Left cardiac atrium (tissue), 4 donors: ENCODE results near the gene SLC35F4. TPM values are rescaled to one million over a fixed set of nuclear protein-coding genes. Genes with fewer than 3 reads are reported as not detected.
"Not testable (repeated sequence)": the region's sequence is repeated elsewhere in the genome, so short reads cannot be mapped to it uniquely, and the experiment has no call there.

ENCODE experiments used
- ATAC-seq, 2 donors: fragments of 200-7000 bp; cut with Tn5 transposase; one replicate each; pipeline ENCODE4 v1.9.1; 2020; ENCODE audit warnings: mild to moderate bottlenecking in 2 of 2, moderate library complexity in 2 of 2
- DNase-seq: peaks from one replicate; pipeline ENCODE4 v3.0.0-alpha.2; 2020
- intact Hi-C, 2 donors: fragments of 100-400 bp; cut with DNase I; formaldehyde crosslinking; loops; one replicate each; pipeline versions ENCODE4 v1.14.1 to v1.15.1; 2022 to 2023
- total RNA-seq, 2 donors: library from RNA; stranded (reverse); fragmentation: NEBNext Ultra II Directional; extraction: Animal tissue kit (Norgen Biotek cat#: 25700); gene quantifications; one replicate each; pipeline ENCODE4 v1.2.1, GENCODE V29; 2021
- donor health status: DM: no; HTN: yes; CAD: no.
- donor health status: DM: no; HTN: yes; CAD: no; lungs with severe emphysema.
- donor health status: DM: yes; HTN: yes; CAD: no.
- donor health status: Dilated cardiomyopathy.

Gene SLC35F4
- total RNA-seq, 2 donors from 2014 or later = not detected

- intact Hi-C loops, DNase-seq, ATAC-seq: not testable (repeated sequence)
Observed at GRCh38 chr14:57855666-57856065, 10.2 kb downstream of the SLC35F4 start.

GRCh38 chr14:57854571-57854970 lies 11.3 kb downstream of the SLC35F4 start:
- ATAC-seq = no peak
- intact Hi-C loops = no loop called here

GRCh38 chr14:57851354-57851753 lies 14.5 kb downstream of the SLC35F4 start:
- ATAC-seq (no peak), DNase-seq (no peak)
- intact Hi-C loops = no loop called here

More at GRCh38 chr14:57854571-57854970, 11.3 kb downstream of the SLC35F4 start:
- DNase-seq = no peak

GRCh38 chr14:57848786-57849185 lies 17.1 kb downstream of the SLC35F4 start:
- ATAC-seq (no peak), DNase-seq (no peak)
- intact Hi-C loops = no loop called here

- DNase-seq = no peak
- no peak for ATAC-seq
- intact Hi-C loops = no loop called here
Observed at GRCh38 chr14:57848353-57848752, 17.5 kb downstream of the SLC35F4 start.

GRCh38 chr14:57847706-57848105 lies 18.2 kb downstream of the SLC35F4 start:
- intact Hi-C loops = no loop called here
- ATAC-seq (no peak), DNase-seq (no peak)

GRCh38 chr14:57847096-57847495 lies 18.8 kb downstream of the SLC35F4 start:
- intact Hi-C loops = no loop called here

GRCh38 chr14:57846596-57846995 lies 19.3 kb downstream of the SLC35F4 start:
- ATAC-seq = peak; percentile 23 to 74
- no peak for DNase-seq
- intact Hi-C loops = no loop called here

More at GRCh38 chr14:57847096-57847495, 18.8 kb downstream of the SLC35F4 start:
- DNase-seq (no peak), ATAC-seq (peak; percentile 23 to 61)

GRCh38 chr14:57845802-57846531 lies 19.9 kb downstream of the SLC35F4 start:
- DNase-seq (no peak), ATAC-seq (peak in 1 of 2 donors; percentile 73)
- intact Hi-C loops = no loop called here

- intact Hi-C loops = no loop called here
- no peak for DNase-seq
- ATAC-seq = no peak
Observed at GRCh38 chr14:57845316-57845715, 20.6 kb downstream of the SLC35F4 start.

GRCh38 chr14:57837267-57837666 lies 28.6 kb downstream of the SLC35F4 start:
- ATAC-seq (no peak), DNase-seq (no peak)
- intact Hi-C loops = no loop called here

GRCh38 chr14:57835766-57836165 lies 30.1 kb downstream of the SLC35F4 start:
- intact Hi-C loops = no loop called here
- no peak for DNase-seq
- peak in 1 of 2 donors; percentile 50 for ATAC-seq

- ATAC-seq (no peak), DNase-seq (no peak)
- intact Hi-C loops = no loop called here
Observed at GRCh38 chr14:57834961-57835360, 30.9 kb downstream of the SLC35F4 start.

GRCh38 chr14:57834001-57834598 lies 31.8 kb downstream of the SLC35F4 start:
- no peak for DNase-seq
- intact Hi-C loops = no loop called here

GRCh38 chr14:57833323-57833722 lies 32.6 kb downstream of the SLC35F4 start:
- intact Hi-C loops = no loop called here

More at GRCh38 chr14:57834001-57834598, 31.8 kb downstream of the SLC35F4 start:
- ATAC-seq = no peak

GRCh38 chr14:57831981-57832380 lies 33.9 kb downstream of the SLC35F4 start:
- DNase-seq = no peak
- no peak for ATAC-seq
- intact Hi-C loops = no loop called here

More at GRCh38 chr14:57833323-57833722, 32.6 kb downstream of the SLC35F4 start:
- DNase-seq = peak; percentile 37
- ATAC-seq = peak; percentile 61 to 98

GRCh38 chr14:57828713-57829112 lies 37.2 kb downstream of the SLC35F4 start:
- intact Hi-C loops = no loop called here
- ATAC-seq = peak in 1 of 2 donors; percentile 44
- no peak for DNase-seq

- DNase-seq = no peak
- ATAC-seq = no peak
- intact Hi-C loops = no loop called here
Observed at GRCh38 chr14:57823015-57823660, 42.8 kb downstream of the SLC35F4 start.

- intact Hi-C loops = no loop called here
- no peak for DNase-seq
- no peak for ATAC-seq
Observed at GRCh38 chr14:57822081-57822480, 43.8 kb downstream of the SLC35F4 start.

- ATAC-seq = no peak
- no peak for DNase-seq
- intact Hi-C loops = no loop called here
Observed at GRCh38 chr14:57820581-57820980, 45.3 kb downstream of the SLC35F4 start.
